Nephron (organoid): ENCODE measurements around the gene PLBD2.

Source experiments
- H3K27ac Mint-ChIP-seq, 3 experiments: 2 replicates each; pipeline ENCODE4 v1.8.0; 2020; ENCODE audit warnings: mixed read lengths in 3 of 3, mild to moderate bottlenecking in 2 of 3, moderate library complexity in 1 of 3
- H3K27me3 Mint-ChIP-seq: 2 replicates; pipeline ENCODE4 v1.8.0; 2021; ENCODE audit warnings: low read depth, mild to moderate bottlenecking, moderate library complexity, mixed read lengths
- H3K36me3 Mint-ChIP-seq: 2 replicates; pipeline ENCODE4 v1.8.0; 2020; ENCODE audit warnings: low read depth, mixed read lengths
- H3K4me1 Mint-ChIP-seq: 2 replicates; pipeline ENCODE4 v1.8.0; 2020; ENCODE audit warnings: mixed read lengths
- H3K4me3 Mint-ChIP-seq, 3 experiments: 2 replicates each; pipeline ENCODE4 v1.8.0; 2020; ENCODE audit warnings: mild to moderate bottlenecking in 3 of 3, mixed read lengths in 3 of 3, moderate library complexity in 2 of 3
- H3K9me3 Mint-ChIP-seq: 2 replicates; pipeline ENCODE4 v1.8.0; 2020; ENCODE audit warnings: mixed read lengths
- TF ChIP-seq, protein P1 (sequence below), 3 experiments: fragments of 200-600 bp; sonication (generic); IDR thresholded peaks; one replicate each; pipeline ENCODE4 v1.5.0; 2021; ENCODE audit warnings: antibody characterized with exemption in 3 of 3; ENCODE audit not compliant: unreplicated experiment in 3 of 3

PLBD2 gene

DNA sequence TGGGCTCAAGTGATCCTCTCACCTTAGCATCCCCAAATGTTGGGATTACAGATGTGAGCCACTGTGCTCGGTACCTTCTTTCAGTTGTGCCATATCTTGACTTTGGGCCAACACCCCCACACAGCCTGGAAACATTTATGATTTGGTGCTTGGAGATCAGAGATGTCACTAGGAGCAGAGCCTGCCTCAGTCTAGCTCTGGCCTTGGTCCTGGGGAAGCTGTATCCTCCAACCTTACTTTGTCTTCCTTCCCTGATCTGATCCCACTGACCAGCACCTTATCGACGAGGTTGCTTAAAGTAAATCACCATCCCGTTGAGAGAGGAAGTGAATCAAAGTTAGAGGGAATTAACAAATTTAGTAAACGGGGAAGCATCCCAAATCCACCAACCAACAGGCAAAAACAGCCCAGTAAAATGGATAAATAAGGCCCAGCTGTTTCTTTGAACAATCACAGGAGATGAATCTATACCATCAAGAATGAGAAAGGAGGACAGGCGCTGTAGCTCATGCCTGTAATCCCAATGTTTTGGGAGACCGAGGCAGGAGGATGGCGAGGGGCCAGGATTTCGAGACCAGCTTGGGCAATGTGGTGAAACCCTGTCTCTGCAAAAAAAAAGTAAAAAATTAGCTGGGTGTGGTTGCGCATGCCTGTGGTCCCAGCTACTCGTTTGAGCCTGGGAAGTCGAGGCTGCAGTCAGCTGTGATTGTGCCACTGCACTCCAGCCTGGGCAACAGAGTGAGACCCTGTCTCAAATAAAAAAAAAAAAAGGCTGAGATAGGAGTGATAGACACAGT is 3.4 kb downstream of the PLBD2 start:
- Mint-ChIP-seq H3K27me3 (no peaks in the 10 kb centered on the region), H3K27ac (no peak overlapping the region), H3K4me3 (peak overlapping the region in 2 of 3 experiments; percentile 33), H3K36me3 (peaks cover 5% of the 10 kb centered on the region), H3K9me3 (no peaks in the 10 kb centered on the region), H3K4me1 (peaks cover 8% of the 10 kb centered on the region)
- TF ChIP-seq, protein P1, sequence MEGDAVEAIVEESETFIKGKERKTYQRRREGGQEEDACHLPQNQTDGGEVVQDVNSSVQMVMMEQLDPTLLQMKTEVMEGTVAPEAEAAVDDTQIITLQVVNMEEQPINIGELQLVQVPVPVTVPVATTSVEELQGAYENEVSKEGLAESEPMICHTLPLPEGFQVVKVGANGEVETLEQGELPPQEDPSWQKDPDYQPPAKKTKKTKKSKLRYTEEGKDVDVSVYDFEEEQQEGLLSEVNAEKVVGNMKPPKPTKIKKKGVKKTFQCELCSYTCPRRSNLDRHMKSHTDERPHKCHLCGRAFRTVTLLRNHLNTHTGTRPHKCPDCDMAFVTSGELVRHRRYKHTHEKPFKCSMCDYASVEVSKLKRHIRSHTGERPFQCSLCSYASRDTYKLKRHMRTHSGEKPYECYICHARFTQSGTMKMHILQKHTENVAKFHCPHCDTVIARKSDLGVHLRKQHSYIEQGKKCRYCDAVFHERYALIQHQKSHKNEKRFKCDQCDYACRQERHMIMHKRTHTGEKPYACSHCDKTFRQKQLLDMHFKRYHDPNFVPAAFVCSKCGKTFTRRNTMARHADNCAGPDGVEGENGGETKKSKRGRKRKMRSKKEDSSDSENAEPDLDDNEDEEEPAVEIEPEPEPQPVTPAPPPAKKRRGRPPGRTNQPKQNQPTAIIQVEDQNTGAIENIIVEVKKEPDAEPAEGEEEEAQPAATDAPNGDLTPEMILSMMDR (IDR thresholded peaks at IDR 0.05; ENCODE audit: unreplicated experiment in 3 of 3), result no peak

DNA sequence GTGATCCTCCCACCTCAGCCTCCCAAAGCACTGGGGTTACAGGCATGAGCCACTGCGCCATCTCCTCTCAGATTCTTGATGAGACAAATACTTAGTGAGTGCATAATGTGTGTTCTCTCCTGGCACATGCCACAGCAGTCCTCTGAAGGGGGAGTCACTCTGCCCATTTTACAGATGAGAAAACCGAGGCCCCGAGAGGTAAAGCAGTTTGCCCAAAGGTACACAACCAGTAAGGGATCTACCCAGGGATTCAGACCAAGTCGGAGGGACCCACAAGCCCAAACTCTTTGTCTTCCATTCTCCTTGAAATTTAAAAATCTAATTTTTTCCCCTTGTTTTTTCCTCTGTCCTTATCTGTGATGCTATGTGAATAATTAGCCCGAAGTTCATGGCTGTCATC is 6.3 kb downstream of the PLBD2 start:
- no peaks in the 10 kb centered on the region for H3K9me3 Mint-ChIP-seq
- H3K4me1 Mint-ChIP-seq, result peaks cover 1% of the 10 kb centered on the region
- TF ChIP-seq, protein P1 (IDR thresholded peaks at IDR 0.05; ENCODE audit: unreplicated experiment in 3 of 3), result no peak
- no peak overlapping the region for H3K4me3 Mint-ChIP-seq
- H3K36me3 Mint-ChIP-seq, result peaks cover 15% of the 10 kb centered on the region
- no peak overlapping the region for H3K27ac Mint-ChIP-seq
- H3K27me3 Mint-ChIP-seq, result no peaks in the 10 kb centered on the region

DNA sequence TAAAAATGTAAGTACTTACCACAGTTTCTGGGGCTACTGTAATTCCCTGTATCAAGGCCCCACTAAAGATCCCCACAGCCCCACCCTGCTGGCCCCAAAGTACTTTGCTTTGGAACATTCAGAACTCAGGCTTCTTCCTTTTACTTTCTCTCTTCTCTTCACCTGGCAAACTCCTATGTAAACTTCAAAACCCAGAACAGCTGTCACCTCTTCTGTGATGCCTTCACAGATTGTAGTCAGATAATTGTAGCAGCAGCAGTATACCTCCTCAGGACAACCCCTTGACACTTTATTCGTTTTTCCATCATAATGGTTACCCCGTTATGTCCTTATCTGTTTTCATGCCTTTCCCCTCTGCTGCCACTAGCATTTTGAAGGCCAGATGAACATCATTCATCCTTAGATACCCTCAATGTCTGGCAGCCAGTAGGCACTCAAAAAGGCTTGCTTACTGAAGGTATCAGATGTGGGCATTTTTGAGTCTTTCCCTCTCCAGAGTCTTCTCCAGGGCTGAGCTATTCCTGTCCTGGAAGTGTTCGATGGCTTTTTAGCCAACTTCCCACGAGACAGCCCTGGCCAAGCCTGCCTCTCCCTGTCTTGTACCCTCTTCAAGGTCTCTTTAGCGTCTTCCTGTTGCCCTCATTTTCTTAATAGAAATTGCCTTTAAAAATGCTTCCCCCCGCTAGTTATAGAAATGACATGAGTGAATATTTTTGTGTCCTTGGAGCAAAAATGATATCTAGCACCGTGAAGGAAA is 7.4 kb downstream of the PLBD2 start:
- TF ChIP-seq, protein P1 (IDR thresholded peaks at IDR 0.05; ENCODE audit: unreplicated experiment in 3 of 3), result no peak
- Mint-ChIP-seq H3K27me3 (no peaks in the 10 kb centered on the region), H3K36me3 (peaks cover 15% of the 10 kb centered on the region), H3K9me3 (no peaks in the 10 kb centered on the region), H3K4me1 (no peaks in the 10 kb centered on the region), H3K27ac (no peak overlapping the region), H3K4me3 (no peak overlapping the region)

DNA sequence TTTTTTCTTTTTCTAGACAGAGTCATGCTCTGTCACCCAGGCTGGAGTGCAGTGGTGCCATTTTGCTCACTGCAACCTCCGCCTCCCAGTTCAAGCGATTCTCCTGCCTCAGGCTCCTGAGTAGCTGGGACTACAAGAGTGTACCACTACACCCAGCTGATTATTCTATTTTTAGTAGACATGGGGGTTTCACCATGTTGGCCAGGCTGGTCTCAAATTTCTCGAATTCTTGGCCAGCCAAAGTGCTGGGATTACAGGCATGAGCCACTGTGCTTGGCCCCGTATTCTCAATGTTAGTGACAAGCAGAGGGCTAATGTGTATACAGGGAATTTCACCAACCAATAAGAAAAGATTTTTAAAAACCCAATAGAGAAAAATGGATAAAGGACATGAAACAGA is 8.4 kb downstream of the PLBD2 start:
- peaks cover 10% of the 10 kb centered on the region for H3K36me3 Mint-ChIP-seq
- H3K4me1 Mint-ChIP-seq, result no peaks in the 10 kb centered on the region
- H3K27ac Mint-ChIP-seq, result no peak overlapping the region
- H3K27me3 Mint-ChIP-seq, result no peaks in the 10 kb centered on the region
- H3K9me3 Mint-ChIP-seq, result no peaks in the 10 kb centered on the region
- no peak overlapping the region for H3K4me3 Mint-ChIP-seq
- TF ChIP-seq, protein P1 (IDR thresholded peaks at IDR 0.05; ENCODE audit: unreplicated experiment in 3 of 3), result no peak

DNA sequence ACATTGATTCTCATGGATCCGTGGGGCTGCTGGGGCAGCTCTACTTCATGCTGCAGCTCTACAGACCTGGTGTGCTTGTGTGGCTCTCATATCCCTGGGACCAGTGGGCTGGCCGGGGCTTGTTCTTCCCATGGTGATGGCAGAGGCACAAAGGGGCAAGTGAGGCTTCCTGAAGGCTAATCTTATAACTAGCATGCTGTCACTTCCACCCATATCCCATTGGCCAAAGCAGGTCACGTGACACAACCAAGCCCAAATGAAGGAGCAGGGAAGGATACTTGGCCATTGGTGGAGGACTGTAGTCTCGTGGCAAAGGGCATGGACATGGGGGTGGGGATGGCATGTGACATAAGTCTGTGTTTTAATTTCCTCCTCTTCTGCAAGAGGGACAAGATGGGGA is 9.9 kb downstream of the PLBD2 start:
- Mint-ChIP-seq H3K27ac (no peak overlapping the region), H3K36me3 (peaks cover 17% of the 10 kb centered on the region), H3K9me3 (no peaks in the 10 kb centered on the region), H3K27me3 (no peaks in the 10 kb centered on the region), H3K4me1 (no peaks in the 10 kb centered on the region), H3K4me3 (no peak overlapping the region)
- TF ChIP-seq, protein P1 (IDR thresholded peaks at IDR 0.05; ENCODE audit: unreplicated experiment in 3 of 3), result no peak
